Testis (tissue), 2 donors: Measurements from ENCODE around the gene SLC35A2.

Source experiments
- POLR2A ChIP-seq: fragments of 450-650 bp; IDR thresholded peaks from one replicate; pipeline ENCODE4 v1.6.1; 2017; ENCODE audit warnings: antibody characterized with exemption, mild to moderate bottlenecking, moderate library complexity
- TF ChIP-seq, protein P1 (sequence below), 3 experiments: fragments of 450-650 bp in 2 of 3; fragments of 200-600 bp in 1 of 3; sonication (generic) in 1 of 3; IDR thresholded peaks; one replicate each; pipeline ENCODE4 v1.5.1; 2016 to 2019; ENCODE audit warnings: antibody characterized with exemption in 3 of 3, mild to moderate bottlenecking in 2 of 3, moderate library complexity in 1 of 3

- no peak for TF ChIP-seq POLR2A
- TF ChIP-seq, protein P1, sequence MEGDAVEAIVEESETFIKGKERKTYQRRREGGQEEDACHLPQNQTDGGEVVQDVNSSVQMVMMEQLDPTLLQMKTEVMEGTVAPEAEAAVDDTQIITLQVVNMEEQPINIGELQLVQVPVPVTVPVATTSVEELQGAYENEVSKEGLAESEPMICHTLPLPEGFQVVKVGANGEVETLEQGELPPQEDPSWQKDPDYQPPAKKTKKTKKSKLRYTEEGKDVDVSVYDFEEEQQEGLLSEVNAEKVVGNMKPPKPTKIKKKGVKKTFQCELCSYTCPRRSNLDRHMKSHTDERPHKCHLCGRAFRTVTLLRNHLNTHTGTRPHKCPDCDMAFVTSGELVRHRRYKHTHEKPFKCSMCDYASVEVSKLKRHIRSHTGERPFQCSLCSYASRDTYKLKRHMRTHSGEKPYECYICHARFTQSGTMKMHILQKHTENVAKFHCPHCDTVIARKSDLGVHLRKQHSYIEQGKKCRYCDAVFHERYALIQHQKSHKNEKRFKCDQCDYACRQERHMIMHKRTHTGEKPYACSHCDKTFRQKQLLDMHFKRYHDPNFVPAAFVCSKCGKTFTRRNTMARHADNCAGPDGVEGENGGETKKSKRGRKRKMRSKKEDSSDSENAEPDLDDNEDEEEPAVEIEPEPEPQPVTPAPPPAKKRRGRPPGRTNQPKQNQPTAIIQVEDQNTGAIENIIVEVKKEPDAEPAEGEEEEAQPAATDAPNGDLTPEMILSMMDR (IDR thresholded peaks at IDR 0.05): no peak
These were observed at the start of gene SLC35A2 for GRCh38 chrX:48911412-48912182.
